GM12865 (cell line): Measurements from ENCODE around the gene VPS16.

ENCODE experiments used
- DNase-seq: peaks from one replicate; pipeline ENCODE4 v3.0.0; 2010; ENCODE audit warnings: low read depth
- H3K4me3 ChIP-seq: 2 replicates; pipeline ENCODE4 v1.5.1; 2011; ENCODE audit warnings: mild to moderate bottlenecking, low read depth, low read length, control low read depth
- TF ChIP-seq, protein P1 (sequence below): IDR thresholded peaks from 2 replicates; pipeline ENCODE4 v1.5.1; 2011; ENCODE audit warnings: low read length, control low read depth, low read depth, inconsistent platforms; ENCODE audit not compliant: insufficient read depth; ENCODE audit errors: missing control alignments

VPS16 gene

GRCh38 chr20:2864626-2865025, 24.1 kb downstream of the VPS16 start:
- DNase-seq = no peak
- TF ChIP-seq, protein P1, sequence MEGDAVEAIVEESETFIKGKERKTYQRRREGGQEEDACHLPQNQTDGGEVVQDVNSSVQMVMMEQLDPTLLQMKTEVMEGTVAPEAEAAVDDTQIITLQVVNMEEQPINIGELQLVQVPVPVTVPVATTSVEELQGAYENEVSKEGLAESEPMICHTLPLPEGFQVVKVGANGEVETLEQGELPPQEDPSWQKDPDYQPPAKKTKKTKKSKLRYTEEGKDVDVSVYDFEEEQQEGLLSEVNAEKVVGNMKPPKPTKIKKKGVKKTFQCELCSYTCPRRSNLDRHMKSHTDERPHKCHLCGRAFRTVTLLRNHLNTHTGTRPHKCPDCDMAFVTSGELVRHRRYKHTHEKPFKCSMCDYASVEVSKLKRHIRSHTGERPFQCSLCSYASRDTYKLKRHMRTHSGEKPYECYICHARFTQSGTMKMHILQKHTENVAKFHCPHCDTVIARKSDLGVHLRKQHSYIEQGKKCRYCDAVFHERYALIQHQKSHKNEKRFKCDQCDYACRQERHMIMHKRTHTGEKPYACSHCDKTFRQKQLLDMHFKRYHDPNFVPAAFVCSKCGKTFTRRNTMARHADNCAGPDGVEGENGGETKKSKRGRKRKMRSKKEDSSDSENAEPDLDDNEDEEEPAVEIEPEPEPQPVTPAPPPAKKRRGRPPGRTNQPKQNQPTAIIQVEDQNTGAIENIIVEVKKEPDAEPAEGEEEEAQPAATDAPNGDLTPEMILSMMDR = no peak
- no peak overlapping the region for H3K4me3 ChIP-seq

- DNase-seq = no peak
- no peak overlapping the region for H3K4me3 ChIP-seq
- TF ChIP-seq, protein P1 = no peak
Observed at GRCh38 chr20:2865101-2865500, 24.6 kb downstream of the VPS16 start.

GRCh38 chr20:2865630-2866029, 25.1 kb downstream of the VPS16 start:
- H3K4me3 ChIP-seq = no peak overlapping the region
- TF ChIP-seq, protein P1 = no peak
- no peak for DNase-seq

GRCh38 chr20:2866236-2866635, 25.7 kb downstream of the VPS16 start:
- H3K4me3 ChIP-seq = no peak overlapping the region
- TF ChIP-seq, protein P1 = no peak
- DNase-seq = no peak

DNA sequence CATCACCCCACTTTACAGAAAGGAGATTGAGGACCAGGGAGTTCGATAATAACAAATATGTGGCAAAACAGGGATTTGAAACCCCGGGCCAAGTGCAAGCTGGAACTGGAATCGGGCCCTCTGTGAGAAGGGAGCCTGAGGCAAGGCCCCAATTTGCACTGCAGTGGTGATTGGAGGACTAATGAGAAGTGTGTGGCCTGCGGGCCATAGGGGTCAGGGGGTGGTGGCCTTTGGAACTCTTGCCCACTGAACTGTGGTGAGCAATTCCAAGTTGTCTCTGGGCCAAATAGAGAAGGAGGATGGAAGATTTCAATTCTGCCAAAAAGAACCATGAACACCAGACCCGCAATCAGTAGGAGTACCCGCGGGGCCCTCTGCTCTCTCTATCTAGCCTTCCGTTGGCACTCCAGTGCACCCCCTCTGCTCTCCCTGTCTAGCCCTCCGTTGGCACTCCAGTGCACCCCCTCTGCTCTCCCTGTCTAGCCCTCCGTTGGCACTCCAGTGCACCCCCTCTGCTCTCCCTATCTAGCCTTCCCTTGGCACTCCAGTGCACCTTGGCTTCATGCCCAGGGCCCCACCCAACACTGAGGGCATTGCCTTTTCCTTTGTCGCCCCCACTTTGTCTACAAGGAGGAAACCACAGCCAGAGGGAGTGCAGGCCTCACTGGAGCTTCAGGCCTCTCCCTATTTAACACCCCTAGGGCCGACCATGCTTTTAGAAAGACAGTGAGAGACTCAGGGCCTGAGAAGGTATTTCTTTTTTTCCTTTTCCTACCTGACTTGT, 26.7 kb downstream of the VPS16 start:
- no peak for DNase-seq
- TF ChIP-seq, protein P1 = no peak
- no peak overlapping the region for H3K4me3 ChIP-seq

DNA sequence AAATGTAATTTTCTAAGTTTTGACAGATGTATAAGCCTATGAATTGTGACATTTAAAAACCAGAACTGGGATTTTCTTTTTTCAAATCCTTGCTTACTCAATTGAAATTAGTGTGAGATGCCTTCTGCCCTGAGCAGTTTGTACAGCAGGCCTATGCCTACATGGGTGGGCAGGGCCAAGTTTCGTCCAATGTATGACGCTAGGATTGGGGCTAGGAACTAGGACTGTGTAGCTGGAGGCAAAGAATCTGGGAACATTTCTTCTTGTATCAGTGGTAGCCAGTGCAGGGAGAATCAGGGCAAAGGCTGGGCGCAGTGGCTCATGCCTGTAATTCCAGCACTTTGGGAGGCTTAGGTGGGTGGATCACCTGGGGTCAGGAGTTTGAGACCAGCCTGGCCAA, 28.8 kb downstream of the VPS16 start:
- DNase-seq = no peak
- no peak overlapping the region for H3K4me3 ChIP-seq
- TF ChIP-seq, protein P1 = no peak

DNA sequence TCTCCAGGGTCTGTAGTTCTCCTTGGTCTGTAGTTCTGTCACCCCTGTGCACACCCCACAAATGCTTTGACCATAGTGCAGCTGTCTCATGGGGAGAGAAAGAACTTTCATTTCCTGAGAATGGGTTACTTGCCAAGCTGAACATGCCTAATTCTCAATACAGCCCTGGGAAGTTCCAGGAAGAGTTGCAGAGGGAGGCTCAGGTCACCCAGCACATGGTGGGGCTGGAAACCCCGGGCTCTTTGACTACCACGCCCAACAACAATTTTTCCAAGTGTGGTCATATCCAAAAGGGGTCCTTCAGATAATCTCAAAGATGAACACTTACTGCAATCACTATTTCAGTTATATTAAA, 30.5 kb downstream of the VPS16 start:
- TF ChIP-seq, protein P1 = no peak
- H3K4me3 ChIP-seq = no peak overlapping the region
- no peak for DNase-seq
